UCSD-AML1 (cell line): ENCODE measurements around the gene TMEM235.
"Not testable (repeated sequence)": the region's sequence is repeated elsewhere in the genome, so short reads cannot be mapped to it uniquely, and the experiment has no call there.

ENCODE experiments used
- DNase-seq: peaks from one replicate; lab custom pipeline; 2025; ENCODE audit not compliant: unreplicated experiment; lab: John Stamatoyannopoulos, UW

Gene TMEM235

GRCh38 chr17:78214706-78215061 is 16.7 kb upstream of the TMEM235 start:
- DNase-seq, result no peak

GRCh38 chr17:78219396-78220150 is 11.9 kb upstream of the TMEM235 start:
- no peak for DNase-seq

DNA sequence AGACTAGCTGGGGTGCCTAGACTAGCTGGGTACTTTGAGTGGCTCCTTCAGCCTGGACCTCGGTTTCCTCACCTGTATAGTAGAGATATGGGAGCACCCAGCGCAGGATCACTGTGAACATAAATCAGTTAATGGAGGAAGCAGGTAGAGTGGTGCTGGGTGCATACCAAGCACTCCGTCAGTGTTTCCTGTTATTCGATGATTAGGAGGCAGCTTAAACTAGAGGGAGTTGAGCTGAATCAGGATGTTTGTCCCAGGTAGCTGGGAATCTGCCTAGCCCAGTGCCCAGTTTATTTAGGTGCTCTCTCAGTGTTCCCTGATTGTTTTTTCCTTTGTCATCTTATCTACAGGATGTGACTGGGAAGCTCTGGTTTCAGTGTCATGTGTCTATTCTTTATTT is 8.4 kb upstream of the TMEM235 start:
- no peak for DNase-seq

GRCh38 chr17:78223765-78224164 is 7.7 kb upstream of the TMEM235 start:
- DNase-seq, result no peak

- no peak for DNase-seq
These were observed 7.0 kb upstream of the TMEM235 start for GRCh38 chr17:78224231-78225087.

DNA sequence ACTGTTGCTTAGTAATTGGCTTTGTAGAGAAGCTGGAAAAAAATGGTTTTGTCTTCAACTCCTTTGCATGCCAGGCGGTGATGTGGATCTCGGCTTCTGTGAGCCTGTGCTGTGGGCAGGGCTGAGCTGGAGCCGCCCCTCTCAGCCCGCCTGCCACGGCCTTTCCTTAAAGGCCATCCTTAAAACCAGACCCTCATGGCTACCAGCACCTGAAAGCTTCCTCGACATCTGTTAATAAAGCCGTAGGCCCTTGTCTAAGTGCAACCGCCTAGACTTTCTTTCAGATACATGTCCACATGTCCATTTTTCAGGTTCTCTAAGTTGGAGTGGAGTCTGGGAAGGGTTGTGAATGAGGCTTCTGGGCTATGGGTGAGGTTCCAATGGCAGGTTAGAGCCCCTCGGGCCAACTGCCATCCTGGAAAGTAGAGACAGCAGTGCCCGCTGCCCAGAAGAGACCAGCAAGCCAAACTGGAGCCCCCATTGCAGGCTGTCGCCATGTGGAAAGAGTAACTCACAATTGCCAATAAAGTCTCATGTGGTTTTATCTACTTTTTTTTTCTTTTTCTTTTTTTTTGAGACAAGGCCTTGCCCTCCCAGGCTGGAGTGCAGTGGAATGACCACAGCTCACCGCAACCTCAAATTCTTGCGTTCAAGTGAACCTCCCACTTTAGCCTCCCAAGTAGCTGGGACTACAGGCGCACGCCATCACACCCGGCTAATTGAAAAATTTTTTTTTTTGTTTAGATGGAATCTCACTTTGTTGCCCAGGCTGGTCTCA is 6.2 kb upstream of the TMEM235 start:
- DNase-seq, result no peak

DNA sequence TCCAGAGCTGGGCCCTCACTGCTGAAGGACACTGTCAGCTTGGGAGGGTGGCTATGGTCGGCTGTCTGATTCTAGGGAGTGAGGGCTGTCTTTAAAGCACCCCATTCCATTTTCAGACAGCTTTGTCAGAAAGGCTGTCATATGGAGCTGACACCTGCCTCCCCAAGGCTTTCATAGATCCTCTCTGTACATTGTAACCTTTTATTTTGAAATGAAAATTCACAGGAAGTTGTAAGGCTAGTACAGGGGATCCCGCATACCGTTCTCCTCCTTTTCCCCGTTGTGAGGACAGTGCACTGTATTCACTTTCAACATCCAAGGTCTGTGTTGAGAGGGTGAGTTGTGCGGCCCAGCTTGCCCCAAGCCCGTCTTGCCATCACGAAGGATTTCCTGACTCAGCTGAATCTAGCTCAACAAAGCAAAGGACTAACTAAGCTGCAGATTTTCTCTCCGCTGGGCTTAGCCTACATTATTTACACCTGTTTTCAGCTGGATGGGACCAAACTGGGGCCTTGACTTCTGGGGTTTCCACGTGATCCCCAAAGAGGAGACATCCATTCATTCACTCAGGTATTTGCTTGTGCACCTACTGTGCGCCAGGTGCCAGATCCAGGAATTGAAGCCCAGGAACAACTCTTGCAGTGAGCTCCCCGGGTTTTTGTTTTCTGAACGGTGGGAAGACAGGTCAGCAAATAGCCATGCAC is 5.2 kb upstream of the TMEM235 start:
- DNase-seq, result no peak

GRCh38 chr17:78226759-78227454 is 4.5 kb upstream of the TMEM235 start:
- DNase-seq, result peak; percentile 53

DNA sequence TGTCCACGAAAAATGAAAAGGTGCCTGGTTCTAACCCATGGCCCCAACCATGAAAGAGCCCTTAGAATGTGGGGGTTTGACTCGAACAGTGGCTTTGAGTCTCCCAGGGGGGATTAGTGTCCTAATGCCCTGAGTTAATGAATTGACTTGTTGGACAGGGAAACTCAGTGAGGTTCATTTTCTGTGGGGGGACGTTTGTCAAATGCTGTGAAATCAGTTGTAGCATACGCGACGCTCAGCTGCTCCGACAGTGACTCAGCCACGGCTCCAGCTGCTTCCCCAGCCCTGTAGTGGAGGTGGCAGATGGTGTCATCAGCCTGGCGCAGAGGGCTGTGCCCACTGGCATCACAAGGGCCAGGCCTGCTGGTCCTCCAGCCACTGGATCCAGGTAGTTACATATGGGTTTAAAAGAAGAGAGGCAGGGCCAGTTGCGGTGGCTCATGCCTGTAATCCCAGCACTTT is 3.9 kb upstream of the TMEM235 start:
- no peak for DNase-seq

- DNase-seq, result no peak
These were observed 3.3 kb upstream of the TMEM235 start for GRCh38 chr17:78228176-78228575.

GRCh38 chr17:78230252-78230962 is 1.0 kb upstream of the TMEM235 start:
- DNase-seq, result no peak

DNA sequence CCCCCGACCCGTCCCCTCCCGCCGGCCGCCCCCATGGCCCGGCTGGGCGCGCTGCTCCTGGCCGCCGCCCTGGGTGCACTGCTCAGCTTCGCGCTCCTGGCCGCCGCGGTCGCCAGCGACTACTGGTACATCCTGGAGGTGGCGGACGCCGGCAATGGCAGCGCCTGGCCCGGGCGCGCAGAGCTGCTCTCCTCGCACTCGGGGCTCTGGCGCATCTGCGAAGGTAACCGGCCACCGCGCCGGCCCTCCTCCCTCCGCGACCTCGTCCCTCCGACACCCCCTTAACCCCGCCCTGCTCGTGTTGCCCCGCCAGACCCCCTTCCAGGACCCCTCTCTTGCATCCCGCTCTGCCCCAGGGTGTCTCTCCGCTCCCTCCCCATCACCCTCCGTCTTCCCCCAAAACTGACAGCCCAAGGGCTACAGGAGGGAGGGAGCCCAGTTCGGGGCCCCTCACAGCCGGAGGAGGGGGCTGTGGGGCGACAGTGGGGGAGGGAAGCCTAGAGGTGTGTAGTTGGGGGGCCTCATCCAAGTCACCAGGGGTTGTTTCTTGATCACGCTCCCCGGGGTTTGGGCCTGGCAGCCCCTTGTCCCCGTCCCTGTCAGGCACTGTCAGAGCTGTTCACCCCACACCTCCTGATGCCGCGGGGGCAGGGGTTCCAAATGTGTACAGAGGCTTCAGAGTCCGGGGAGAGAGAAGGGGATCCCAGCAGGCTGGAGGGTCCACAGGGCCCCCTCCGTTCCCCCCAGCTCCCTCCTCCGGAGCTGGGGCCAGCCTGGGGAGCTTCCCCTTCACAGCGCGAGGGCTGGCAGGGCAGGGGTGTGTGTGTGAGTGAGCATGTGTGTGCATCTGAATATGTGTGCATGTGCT is 794 bp downstream of the TMEM235 start:
- DNase-seq, result no peak

DNA sequence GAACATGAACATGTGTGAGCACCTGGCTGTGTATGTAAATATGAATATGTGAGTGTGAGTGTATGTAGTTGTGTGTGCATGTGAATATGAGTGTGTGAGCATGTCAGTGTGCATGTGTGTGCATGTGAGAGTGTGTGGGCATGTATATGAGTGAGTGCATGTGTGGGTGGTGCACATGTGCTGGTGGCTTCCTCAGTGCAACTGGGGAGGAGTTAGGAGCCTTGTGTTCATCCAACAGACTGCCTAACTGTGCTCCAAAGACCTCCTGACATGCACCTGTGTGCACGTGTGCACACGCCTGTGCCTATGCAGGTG is 1.4 kb downstream of the TMEM235 start:
- DNase-seq, result no peak

DNA sequence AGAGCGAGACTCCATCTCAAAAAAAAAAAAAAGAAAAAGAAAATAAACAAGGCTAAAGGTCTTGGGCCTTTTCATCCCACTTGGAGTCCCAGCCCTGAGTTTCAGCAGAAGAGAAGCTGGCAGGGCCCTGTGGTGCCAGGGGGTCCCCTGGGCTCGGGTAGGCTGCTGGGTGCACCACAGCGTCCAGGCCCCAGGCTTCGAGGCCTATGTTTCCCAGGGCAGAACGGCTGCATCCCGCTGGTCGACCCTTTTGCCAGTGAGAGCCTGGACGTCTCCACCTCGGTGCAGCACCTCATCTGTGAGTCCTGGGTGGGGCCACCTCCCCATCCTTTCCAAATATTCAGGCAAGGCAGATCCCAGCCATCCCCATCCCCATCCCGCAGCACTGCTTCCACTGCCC is 2.2 kb downstream of the TMEM235 start:
- no peak for DNase-seq

DNA sequence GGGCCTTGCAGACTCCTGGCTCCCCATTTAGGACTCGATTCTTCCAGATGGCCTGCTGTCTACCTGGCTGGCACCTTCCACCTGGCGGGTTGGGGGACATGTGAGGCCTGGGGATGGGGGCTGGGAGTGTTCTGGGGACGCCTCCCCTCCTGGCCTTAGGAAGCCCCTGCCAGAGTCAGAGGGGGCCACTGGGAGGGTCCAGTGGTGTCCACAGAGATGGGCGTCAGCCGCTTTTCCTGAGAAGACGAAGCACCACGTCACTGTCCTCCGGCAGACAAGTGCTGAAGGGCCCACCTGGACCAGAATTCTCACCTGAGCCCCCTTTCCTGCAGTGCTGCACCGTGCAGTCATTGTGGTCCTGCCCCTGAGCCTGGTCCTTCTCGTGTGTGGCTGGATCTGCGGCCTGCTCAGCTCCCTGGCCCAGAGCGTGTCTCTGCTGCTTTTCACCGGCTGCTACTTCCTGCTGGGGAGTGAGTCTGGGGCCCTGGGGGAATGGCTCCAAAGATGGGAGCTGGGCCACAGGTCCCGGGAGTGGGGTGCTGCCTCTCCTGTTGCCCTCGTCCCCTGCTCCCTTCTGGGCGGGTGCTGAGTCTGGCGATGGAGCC is 2.9 kb downstream of the TMEM235 start:
- DNase-seq, result no peak

- not testable (repeated sequence) for DNase-seq
These were observed 3.6 kb downstream of the TMEM235 start for GRCh38 chr17:78235022-78235421.

DNA sequence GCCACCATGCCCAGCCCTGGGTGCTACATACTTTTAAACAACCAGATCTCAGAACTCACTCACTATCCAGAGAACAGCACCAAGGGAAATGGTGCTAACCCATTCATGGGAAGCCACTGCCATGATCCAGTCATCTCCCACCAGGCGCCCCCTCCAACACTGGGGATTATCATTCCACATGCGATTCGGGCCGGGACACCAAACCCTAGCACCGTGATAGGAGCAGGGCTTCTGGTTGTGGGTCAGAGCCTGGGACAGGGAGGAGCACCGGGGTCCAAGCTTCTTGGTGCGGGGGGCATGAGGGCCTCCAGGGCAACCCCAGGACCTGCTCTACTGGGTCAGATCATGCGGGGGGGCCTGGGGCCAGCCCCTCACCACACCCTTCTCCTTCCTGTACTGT is 4.5 kb downstream of the TMEM235 start:
- no peak for DNase-seq

DNA sequence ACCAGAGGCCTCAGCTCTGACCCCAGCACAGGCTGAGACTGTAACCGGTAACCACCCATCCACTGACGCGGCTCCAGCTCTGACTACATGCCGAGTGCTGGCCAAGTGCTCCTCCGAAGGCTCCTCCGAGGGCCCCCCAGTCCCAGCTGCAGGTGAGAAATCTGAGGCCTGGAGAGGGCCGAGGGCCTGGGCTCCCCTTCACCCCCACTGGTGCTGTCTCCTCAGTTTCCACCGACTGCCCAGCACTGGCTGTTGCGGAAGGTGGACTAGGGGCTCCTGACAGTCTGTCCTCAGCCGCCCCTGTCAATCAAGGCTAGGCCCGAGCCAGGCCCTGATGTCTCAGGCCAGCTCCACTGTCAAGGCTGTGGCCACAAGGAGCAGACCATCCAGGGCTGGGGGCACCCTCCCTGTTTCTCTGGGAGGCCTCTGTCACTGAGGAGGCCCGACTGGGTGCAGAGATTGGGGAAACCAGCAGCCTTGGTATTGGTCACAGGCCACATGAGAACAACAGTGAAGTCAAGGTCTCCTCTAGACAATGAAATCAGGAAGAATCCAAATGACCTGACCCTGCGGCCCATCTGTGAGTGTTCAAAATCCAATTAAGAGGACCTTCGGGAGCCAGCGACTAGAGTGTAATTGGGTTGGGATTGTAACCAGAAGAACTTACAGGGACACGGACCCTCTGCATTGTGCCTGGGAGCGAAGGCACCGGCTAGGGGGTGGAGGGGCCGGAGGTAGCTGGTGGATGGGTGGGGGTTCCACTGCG is 5.1 kb downstream of the TMEM235 start:
- no peak for DNase-seq
